Measurements from ENCODE around the gene IL1RL1. TPM values are rescaled to one million over a fixed set of nuclear protein-coding genes. Genes with fewer than 3 reads are reported as not detected.

IL1RL1 gene
- total RNA-seq, 1 donor from 2014 or later: 0.27 TPM

DNA sequence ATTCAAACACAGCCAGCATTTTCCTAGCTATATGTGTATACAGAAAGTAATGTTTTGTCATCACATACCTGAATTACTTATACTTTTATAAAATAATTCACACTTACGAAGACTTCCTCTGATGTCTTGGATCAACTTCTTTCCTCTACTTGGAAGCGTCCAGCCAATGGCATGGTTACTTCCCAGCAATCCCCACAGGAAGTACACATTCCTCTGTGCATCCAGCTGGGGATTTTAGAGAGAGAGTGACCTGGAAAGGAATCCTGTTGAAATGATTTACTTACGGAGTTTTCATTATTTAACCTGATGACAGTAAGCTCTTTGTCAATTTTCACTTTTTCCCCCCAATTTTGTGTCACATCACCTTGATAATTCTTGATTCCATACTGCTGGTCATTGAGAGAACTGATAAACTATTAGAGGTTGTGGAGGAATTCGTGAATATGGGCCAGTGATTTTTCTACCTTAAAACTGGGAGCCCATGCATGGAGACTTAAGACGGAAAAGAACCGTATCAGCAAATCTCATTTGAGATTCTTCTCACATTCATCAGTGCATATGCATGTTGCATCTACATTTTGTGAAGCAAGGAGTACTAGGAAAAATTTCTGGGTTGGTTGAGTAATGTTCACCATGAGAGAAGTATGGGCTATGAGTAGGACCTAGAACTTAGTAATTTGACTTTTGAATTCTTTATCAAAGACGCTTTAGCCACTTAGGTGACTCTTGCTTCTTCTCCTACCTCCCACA, 35.2 kb downstream of the IL1RL1 start:
- Histone ChIP-seq H3K36me3 (ENCODE audit: insufficient read depth, low read length) (no peaks in the 10 kb centered on the region), H4K20me1 (ENCODE audit: insufficient read depth, low read length) (no peaks in the 10 kb centered on the region), H3K4me3 (ENCODE audit: insufficient read depth, low read depth, low read length) (no peak overlapping the region), H3K4me2 (ENCODE audit: low read length) (no peak overlapping the region), H3K9ac (ENCODE audit: low read length) (no peak overlapping the region), H3K27ac (ENCODE audit: low read depth, low read length) (no peak overlapping the region), H3K4me1 (ENCODE audit: insufficient read depth, low read length) (no peaks in the 10 kb centered on the region), H2AFZ (ENCODE audit: low read depth, low read length) (no peak overlapping the region), H3K27me3 (ENCODE audit: insufficient read depth, low read length) (peaks cover 8% of the 10 kb centered on the region), H3K9me3 (ENCODE audit: insufficient read depth, low read depth, low read length) (no peaks in the 10 kb centered on the region), H3K79me2 (ENCODE audit: insufficient read depth, low read length) (no peaks in the 10 kb centered on the region)
- Mint-ChIP-seq H3K36me3 (ENCODE audit: low read depth, unreplicated experiment) (no peaks in the 10 kb centered on the region), H3K27ac (ENCODE audit: unreplicated experiment) (no peak overlapping the region), H3K4me3 (ENCODE audit: unreplicated experiment) (no peak overlapping the region), H3K4me1 (ENCODE audit: low read depth, unreplicated experiment) (no peaks in the 10 kb centered on the region), H3K9me3 (ENCODE audit: unreplicated experiment) (no peaks in the 10 kb centered on the region), H3K27me3 (ENCODE audit: low read depth, unreplicated experiment) (peaks cover 5% of the 10 kb centered on the region)
- DNase-seq (ENCODE audit: low read depth) (no peak), FAIRE-seq (no peak)
- no peak for TF ChIP-seq CTCF (IDR thresholded peaks at IDR 0.05; ENCODE audit: insufficient read depth, low read depth, low read length)
- TF ChIP-seq EZH2 (IDR thresholded peaks at IDR 0.05; ENCODE audit: insufficient read depth, low read length): no peak

GRCh38 chr2:102350137-102350793, 38.9 kb downstream of the IL1RL1 start:
- Histone ChIP-seq H3K4me1 (ENCODE audit: insufficient read depth, low read length) (no peaks in the 10 kb centered on the region), H3K79me2 (ENCODE audit: insufficient read depth, low read length) (no peaks in the 10 kb centered on the region), H3K9me3 (ENCODE audit: insufficient read depth, low read depth, low read length) (no peaks in the 10 kb centered on the region), H2AFZ (ENCODE audit: low read depth, low read length) (no peak overlapping the region), H4K20me1 (ENCODE audit: insufficient read depth, low read length) (no peaks in the 10 kb centered on the region), H3K27ac (ENCODE audit: low read depth, low read length) (no peak overlapping the region), H3K4me2 (ENCODE audit: low read length) (no peak overlapping the region), H3K4me3 (ENCODE audit: insufficient read depth, low read depth, low read length) (no peak overlapping the region), H3K27me3 (ENCODE audit: insufficient read depth, low read length) (no peaks in the 10 kb centered on the region), H3K9ac (ENCODE audit: low read length) (no peak overlapping the region), H3K36me3 (ENCODE audit: insufficient read depth, low read length) (no peaks in the 10 kb centered on the region)
- no peak for TF ChIP-seq EZH2 (IDR thresholded peaks at IDR 0.05; ENCODE audit: insufficient read depth, low read length)
- no peak for TF ChIP-seq CTCF (IDR thresholded peaks at IDR 0.05; ENCODE audit: insufficient read depth, low read depth, low read length)
- Mint-ChIP-seq H3K36me3 (ENCODE audit: low read depth, unreplicated experiment) (no peaks in the 10 kb centered on the region), H3K27ac (ENCODE audit: unreplicated experiment) (no peak overlapping the region), H3K4me3 (ENCODE audit: unreplicated experiment) (no peak overlapping the region), H3K27me3 (ENCODE audit: low read depth, unreplicated experiment) (peaks cover 5% of the 10 kb centered on the region), H3K9me3 (ENCODE audit: unreplicated experiment) (no peaks in the 10 kb centered on the region), H3K4me1 (ENCODE audit: low read depth, unreplicated experiment) (no peaks in the 10 kb centered on the region)
- DNase-seq (ENCODE audit: low read depth) (no peak), FAIRE-seq (peak; percentile 50)
